Measurements from ENCODE around the gene TTLL3.

DNA sequence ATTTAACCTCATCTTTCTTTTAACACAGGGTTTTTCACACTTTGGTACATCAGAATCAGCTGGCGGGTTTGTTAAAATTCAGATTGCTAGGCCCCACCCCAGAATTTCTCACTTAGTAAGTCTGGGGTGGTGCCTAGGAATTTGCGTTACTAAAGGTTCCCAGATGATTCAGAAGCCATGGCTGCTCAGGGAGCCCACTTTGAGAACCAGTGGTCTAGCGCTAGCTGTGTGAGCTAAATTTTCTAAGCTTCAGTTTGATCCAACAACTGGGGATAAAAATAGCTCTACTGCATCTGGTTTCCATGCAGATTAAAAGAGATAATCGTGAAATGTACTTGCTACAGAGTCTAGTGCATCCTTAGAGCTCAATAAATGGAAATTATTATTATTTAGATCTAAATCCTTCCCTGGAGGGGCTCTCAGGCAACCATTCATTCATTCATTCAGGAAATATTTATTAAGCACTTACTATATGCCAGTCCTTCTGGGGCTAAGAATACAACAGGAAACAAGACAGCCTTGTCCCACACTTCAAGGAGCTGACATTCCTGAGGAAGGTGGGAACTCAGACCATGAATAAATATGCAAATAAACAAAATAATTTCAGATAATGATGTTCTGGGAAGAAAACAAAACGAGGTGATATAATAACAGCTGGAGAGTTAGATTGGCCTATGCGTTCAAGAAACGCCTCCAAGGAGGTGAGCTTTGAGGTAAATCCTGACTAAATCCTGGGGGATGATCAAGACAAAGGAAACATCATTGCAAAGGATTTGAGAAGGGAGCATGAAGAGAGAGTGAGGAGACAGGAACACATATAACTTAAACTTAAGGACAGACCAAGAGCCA, 73.9 kb downstream of the TTLL3 start:
- TF ChIP-seq, protein P1, sequence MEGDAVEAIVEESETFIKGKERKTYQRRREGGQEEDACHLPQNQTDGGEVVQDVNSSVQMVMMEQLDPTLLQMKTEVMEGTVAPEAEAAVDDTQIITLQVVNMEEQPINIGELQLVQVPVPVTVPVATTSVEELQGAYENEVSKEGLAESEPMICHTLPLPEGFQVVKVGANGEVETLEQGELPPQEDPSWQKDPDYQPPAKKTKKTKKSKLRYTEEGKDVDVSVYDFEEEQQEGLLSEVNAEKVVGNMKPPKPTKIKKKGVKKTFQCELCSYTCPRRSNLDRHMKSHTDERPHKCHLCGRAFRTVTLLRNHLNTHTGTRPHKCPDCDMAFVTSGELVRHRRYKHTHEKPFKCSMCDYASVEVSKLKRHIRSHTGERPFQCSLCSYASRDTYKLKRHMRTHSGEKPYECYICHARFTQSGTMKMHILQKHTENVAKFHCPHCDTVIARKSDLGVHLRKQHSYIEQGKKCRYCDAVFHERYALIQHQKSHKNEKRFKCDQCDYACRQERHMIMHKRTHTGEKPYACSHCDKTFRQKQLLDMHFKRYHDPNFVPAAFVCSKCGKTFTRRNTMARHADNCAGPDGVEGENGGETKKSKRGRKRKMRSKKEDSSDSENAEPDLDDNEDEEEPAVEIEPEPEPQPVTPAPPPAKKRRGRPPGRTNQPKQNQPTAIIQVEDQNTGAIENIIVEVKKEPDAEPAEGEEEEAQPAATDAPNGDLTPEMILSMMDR (IDR thresholded peaks at IDR 0.05), result no peak
- TF ChIP-seq POLR2A (IDR thresholded peaks at IDR 0.05), result no peak

Measured in Peyer's patch (tissue), 4 donors.